Measurements from ENCODE around the gene LRRN4CL. TPM values are rescaled to one million over a fixed set of nuclear protein-coding genes. Genes with fewer than 3 reads are reported as not detected.

Gene LRRN4CL
- total RNA-seq, 4 donors from 2014 or later: 29.9 to 48.2 (median 39.2) TPM

DNA sequence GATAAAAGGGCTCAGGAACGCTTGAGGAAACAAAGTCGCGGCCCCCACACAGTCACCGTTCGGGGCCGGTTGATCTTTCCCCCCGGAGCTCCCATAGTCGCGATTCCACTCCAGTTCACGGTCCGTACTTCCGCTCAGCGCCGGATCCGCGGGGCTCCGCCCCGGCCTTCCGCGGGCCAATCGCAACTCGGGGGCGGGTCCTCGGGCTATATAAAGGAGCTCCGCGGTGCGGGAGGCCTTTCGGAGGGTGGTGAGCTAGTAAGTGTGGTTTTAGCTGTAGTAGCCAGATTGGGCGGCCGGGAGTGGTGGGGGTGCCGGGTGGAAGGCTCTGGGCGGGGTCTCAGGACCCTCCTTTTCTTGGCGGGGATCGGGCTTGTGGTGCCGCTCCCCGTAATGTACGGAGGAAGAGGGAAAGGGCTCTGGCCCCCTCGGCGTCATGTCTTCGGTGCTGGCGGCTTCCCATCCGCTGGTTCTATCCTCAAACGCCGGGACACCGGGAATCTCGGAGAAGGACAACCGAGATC, 24.2 kb downstream of the LRRN4CL start, which contains the start of the genes C11orf98 and CSKMT:
Gene C11orf98, minus strand, starts transcription at position 136 of the 524 bp plus-strand sequence. Its CDS starts 41 bp downstream, at position 95.
Gene CSKMT, plus strand, starts transcription at position 238 of the 524 bp plus-strand sequence. CDS start 568 bp downstream, outside the sequence.
- peak; percentile 99 for DNase-seq (ENCODE audit: extremely low spot score)
- WGBS: 2% methylated on average over 9 of the region's 47 CpGs
- Histone ChIP-seq H3K27ac (replicated peaks in 1 of 4) (peak within 1 kb of the TSS; percentile 91 to 97 (median 92)), H3K36me3 (peaks cover 7 to 32% (median 24%) of the 10 kb centered on the region in 4 donors), H3K27me3 (no peaks in the 10 kb centered on the region), H3K4me1 (peaks cover 31 to 56% (median 46%) of the 10 kb centered on the region in 4 donors), H3K9me3 (no peaks in the 10 kb centered on the region), H3K4me3 (peak within 1 kb of the TSS; percentile 71 to 83 (median 82))
- TF ChIP-seq, protein P1, sequence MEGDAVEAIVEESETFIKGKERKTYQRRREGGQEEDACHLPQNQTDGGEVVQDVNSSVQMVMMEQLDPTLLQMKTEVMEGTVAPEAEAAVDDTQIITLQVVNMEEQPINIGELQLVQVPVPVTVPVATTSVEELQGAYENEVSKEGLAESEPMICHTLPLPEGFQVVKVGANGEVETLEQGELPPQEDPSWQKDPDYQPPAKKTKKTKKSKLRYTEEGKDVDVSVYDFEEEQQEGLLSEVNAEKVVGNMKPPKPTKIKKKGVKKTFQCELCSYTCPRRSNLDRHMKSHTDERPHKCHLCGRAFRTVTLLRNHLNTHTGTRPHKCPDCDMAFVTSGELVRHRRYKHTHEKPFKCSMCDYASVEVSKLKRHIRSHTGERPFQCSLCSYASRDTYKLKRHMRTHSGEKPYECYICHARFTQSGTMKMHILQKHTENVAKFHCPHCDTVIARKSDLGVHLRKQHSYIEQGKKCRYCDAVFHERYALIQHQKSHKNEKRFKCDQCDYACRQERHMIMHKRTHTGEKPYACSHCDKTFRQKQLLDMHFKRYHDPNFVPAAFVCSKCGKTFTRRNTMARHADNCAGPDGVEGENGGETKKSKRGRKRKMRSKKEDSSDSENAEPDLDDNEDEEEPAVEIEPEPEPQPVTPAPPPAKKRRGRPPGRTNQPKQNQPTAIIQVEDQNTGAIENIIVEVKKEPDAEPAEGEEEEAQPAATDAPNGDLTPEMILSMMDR (IDR thresholded peaks at IDR 0.05): no peak
- TF ChIP-seq POLR2A (IDR thresholded peaks at IDR 0.05; ENCODE audit: low read depth) (peak; percentile 99), POLR2AphosphoS5 (IDR thresholded peaks at IDR 0.05) (peak; percentile 96 to 100), EP300 (IDR thresholded peaks at IDR 0.05) (no peak)
- intact Hi-C loops (cut with DNase I): no loop called here

DNA sequence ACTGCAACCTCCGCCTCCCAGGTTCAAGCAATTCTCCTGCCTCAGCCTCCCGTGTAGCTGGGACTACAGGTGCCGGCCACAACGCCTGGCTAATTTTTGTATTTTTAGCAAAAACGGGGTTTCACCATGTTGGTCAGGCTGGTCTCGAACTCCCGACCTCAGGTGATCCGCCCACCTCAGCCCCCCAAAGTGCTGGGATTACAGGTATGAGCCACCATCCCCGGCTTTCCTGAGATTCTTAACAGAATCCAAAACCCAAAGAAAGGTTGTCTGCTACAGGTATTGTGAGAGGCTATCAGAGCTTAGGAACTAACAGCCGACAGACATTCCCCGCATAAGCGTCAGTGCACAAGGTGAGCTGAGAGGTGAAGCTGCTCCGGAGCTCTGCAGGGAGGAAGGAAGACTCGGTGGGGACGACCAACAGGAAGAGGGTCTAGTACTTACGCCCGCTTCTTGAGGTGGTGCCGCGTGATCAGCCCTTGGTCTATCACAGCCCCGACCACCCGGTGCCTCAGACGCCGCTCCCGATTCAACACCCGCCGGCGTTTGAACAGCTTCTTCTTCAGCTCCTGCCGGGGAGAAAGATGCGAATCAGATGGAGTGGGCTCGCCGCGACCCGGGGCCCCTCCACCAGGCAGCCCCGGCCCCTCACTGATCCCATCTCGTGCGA, 24.8 kb downstream of the LRRN4CL start:
- WGBS: 5% methylated on average over 23 of the region's 36 CpGs
- peaks cover 30 to 50% (median 43%) of the 10 kb centered on the region in 4 donors for H3K4me1 ChIP-seq
- intact Hi-C loops (cut with DNase I): no loop called here
- no peaks in the 10 kb centered on the region for H3K9me3 ChIP-seq
- peaks cover 7 to 32% (median 24%) of the 10 kb centered on the region in 4 donors for H3K36me3 ChIP-seq
- peak overlapping the region; percentile 91 to 97 (median 92) for H3K27ac ChIP-seq (replicated peaks in 1 of 4)
- H3K4me3 ChIP-seq: peak overlapping the region; percentile 71 to 83 (median 82)
- no peak for DNase-seq (ENCODE audit: extremely low spot score)
- no peaks in the 10 kb centered on the region for H3K27me3 ChIP-seq
- TF ChIP-seq POLR2A (IDR thresholded peaks at IDR 0.05; ENCODE audit: low read depth) (no peak), POLR2AphosphoS5 (IDR thresholded peaks at IDR 0.05) (no peak), EP300 (IDR thresholded peaks at IDR 0.05) (no peak)
- TF ChIP-seq, protein P1 (IDR thresholded peaks at IDR 0.05): no peak

DNA sequence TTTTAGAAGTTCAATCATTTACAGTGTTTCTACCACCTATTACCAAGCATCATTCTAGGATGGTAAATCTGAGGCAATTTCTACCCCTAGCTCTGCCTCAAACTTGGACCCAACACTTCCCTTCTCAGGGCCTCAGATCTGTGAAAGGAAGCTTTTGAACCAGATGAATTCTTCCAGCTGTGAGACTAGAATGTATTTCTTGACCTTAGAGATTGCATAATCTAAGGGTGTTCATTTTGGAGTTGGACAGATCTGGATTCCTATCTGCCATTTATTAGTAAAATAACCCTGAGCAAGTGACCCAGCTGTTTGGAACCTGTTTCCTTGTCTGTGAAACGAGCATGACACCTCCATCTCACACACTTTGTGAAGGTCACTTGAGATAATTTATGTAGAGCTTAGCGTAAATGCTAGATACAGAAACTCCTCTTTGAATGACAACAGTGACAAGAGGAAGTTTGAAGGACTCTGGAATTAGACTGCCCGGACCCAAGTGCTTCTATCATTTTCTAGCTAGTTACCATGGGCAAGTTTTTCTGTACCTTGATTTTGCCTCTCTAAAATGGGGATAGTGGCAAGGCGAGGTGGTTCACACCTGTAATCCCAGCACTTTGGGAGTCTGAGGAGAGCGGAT, 32.4 kb downstream of the LRRN4CL start:
- peaks cover 0 to 4% (median 2%) of the 10 kb centered on the region in 4 donors for H3K36me3 ChIP-seq
- no peak overlapping the region for H3K27ac ChIP-seq (replicated peaks in 1 of 4)
- H3K4me1 ChIP-seq: peaks cover 7 to 16% (median 8%) of the 10 kb centered on the region in 4 donors
- H3K9me3 ChIP-seq: no peaks in the 10 kb centered on the region
- no peaks in the 10 kb centered on the region for H3K27me3 ChIP-seq
- no peak for DNase-seq (ENCODE audit: extremely low spot score)
- WGBS: 63% methylated on average over 5 of the region's 5 CpGs
- intact Hi-C loops (cut with DNase I): no loop called here
- H3K4me3 ChIP-seq: no peak overlapping the region
- TF ChIP-seq, protein P1 (IDR thresholded peaks at IDR 0.05): no peak
- no peak for TF ChIP-seq POLR2A (IDR thresholded peaks at IDR 0.05; ENCODE audit: low read depth)
- no peak for TF ChIP-seq POLR2AphosphoS5 (IDR thresholded peaks at IDR 0.05)
- TF ChIP-seq EP300 (IDR thresholded peaks at IDR 0.05): no peak

DNA sequence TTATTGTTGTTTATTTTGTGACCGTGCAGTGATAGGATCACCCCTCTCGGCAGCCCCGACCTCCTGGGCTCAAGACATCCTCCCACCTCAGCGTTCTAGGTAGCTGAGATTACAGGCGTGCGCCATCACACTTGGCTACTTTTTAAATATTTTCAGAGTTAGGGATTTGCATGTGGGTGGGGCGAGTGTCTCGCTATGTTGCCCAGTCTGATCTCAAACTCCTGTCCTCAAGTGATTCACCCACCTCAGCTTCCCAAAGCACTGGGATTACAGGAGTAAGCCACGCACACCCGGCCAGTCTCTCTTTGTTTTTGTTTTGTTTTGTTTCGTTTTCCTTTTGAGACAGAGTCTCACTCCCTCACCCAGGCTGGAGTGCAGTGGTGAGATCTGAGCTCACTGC, 35.0 kb downstream of the LRRN4CL start:
- Histone ChIP-seq H3K27ac (replicated peaks in 1 of 4) (no peak overlapping the region), H3K9me3 (no peaks in the 10 kb centered on the region), H3K4me3 (no peak overlapping the region), H3K36me3 (peaks cover 6 to 9% (median 8%) of the 10 kb centered on the region in 4 donors), H3K27me3 (no peaks in the 10 kb centered on the region), H3K4me1 (peaks cover 15 to 30% (median 20%) of the 10 kb centered on the region in 4 donors)
- WGBS: 89% methylated on average over 9 of the region's 11 CpGs
- DNase-seq (ENCODE audit: extremely low spot score): no peak
- intact Hi-C loops (cut with DNase I): no loop called here
- TF ChIP-seq POLR2AphosphoS5 (IDR thresholded peaks at IDR 0.05): no peak
- no peak for TF ChIP-seq EP300 (IDR thresholded peaks at IDR 0.05)
- TF ChIP-seq, protein P1 (IDR thresholded peaks at IDR 0.05): no peak
- no peak for TF ChIP-seq POLR2A (IDR thresholded peaks at IDR 0.05; ENCODE audit: low read depth)
